Psoas muscle (tissue), 8 donors: ENCODE results near the gene PPIC. TPM values are rescaled to one million over a fixed set of nuclear protein-coding genes. Genes with fewer than 3 reads are reported as not detected.

Experiments
- ATAC-seq, 4 donors: fragments of 200-7000 bp; cut with Tn5 transposase; one replicate each; pipeline ENCODE4 v1.9.1; 2020; ENCODE audit warnings: moderate library complexity in 3 of 4, mild to moderate bottlenecking in 2 of 4
- DNase-seq, 2 donors: peaks; one replicate each; pipeline ENCODE4 v3.0.0-alpha.2; 2020
- H3K27ac ChIP-seq: fragments of 200-600 bp; one replicate; pipeline ENCODE4 v1.8.0; 2022
- H3K27me3 ChIP-seq, 3 donors: fragments of 200-600 bp in 1 of 3; one replicate each; pipeline versions ENCODE4 v1.6.1 to v1.8.0; 2013 to 2022; ENCODE audit warnings: low read length in 2 of 3, mild to moderate bottlenecking in 2 of 3, moderate library complexity in 1 of 3; ENCODE audit not compliant: insufficient read depth in 3 of 3
- H3K36me3 ChIP-seq, 2 donors: fragments of 200-600 bp in 1 of 2; one replicate each; pipeline versions ENCODE4 v1.6.1 to v1.8.0; 2013 to 2022; ENCODE audit warnings: low read depth in 1 of 2, mild to moderate bottlenecking in 1 of 2, moderate library complexity in 1 of 2; ENCODE audit not compliant: insufficient read depth in 1 of 2
- H3K4me1 ChIP-seq: fragments of 200-600 bp; one replicate; pipeline ENCODE4 v1.8.0; 2022
- H3K4me3 ChIP-seq: fragments of 200-600 bp; one replicate; pipeline ENCODE4 v1.8.0; 2022; ENCODE audit warnings: mild to moderate bottlenecking
- H3K9me3 ChIP-seq: fragments of 200-600 bp; one replicate; pipeline ENCODE4 v1.8.0; 2022
- WGBS, 3 donors: extraction: QIAGEN DNeasy Blood & Tissue Kit; methylation state at CpG; one replicate each; pipeline versions ENCODE4 v1.1.6 to v1.1.7; 2013; 5-methylcytosine and 5-hydroxymethylcytosine counted together
- intact Hi-C, 2 donors: fragments of 100-400 bp; cut with DNase I; formaldehyde crosslinking; loops; one replicate each; pipeline versions ENCODE4 v1.11.0 to v1.14.2; 2022
- polyA plus RNA-seq, 3 donors: library from polyadenylated mRNA; stranded (reverse); fragments of 200-250 nt; gene quantifications; one replicate each; pipeline ENCODE4 v1.2.3, GENCODE V29; 2013
- total RNA-seq, 4 donors: library from RNA; stranded (reverse); fragmentation: NEBNext Ultra II Directional in 2 of 4; extraction: Animal tissue kit (Norgen Biotek cat#: 25700) in 2 of 4; gene quantifications; one replicate each; pipeline versions ENCODE4 v1.2.1 to v1.2.4, GENCODE V29; 2021 to 2023
- TF ChIP-seq, protein P1 (sequence below): fragments of 200-600 bp; IDR thresholded peaks from one replicate; pipeline ENCODE4 v1.8.0; 2022; ENCODE audit warnings: antibody characterized with exemption
- donor health status: healthy with polysubstance abuse.
- donor health status: DM: no; HTN: no; CAD: no; lungs with moderate emphysema.
- donor health status: Bipolar disorder and iron deficiency.
- donor health status: healthy.
- donor health status: DM: yes; HTN: yes; CAD: no.
- donor health status: DM: no; HTN: no; CAD: no.
- donor health status: DM: no; HTN: no; CAD: no.
- donor health status: DM: yes; HTN: yes; CAD: no.

PPIC gene
- total and polyA plus RNA-seq, 7 donors = 13.7 to 36.5 (median 23.7) TPM

GRCh38 chr5:123039673-123040072 lies 3.1 kb upstream of the PPIC start:
- intact Hi-C loops = loop anchor here in 1 of 2 donors (5.0 kb wide), 1 partner anchor 262 kb away; the partner anchor contains the start of gene SNX2
- no peak for ATAC-seq
- peaks cover 3% of the 10 kb centered on the region for H3K4me1 ChIP-seq
- H3K9me3 ChIP-seq = no peaks in the 10 kb centered on the region
- no peak overlapping the region for H3K4me3 ChIP-seq
- H3K27ac ChIP-seq = no peak overlapping the region
- no peaks in the 10 kb centered on the region for H3K36me3 ChIP-seq
- TF ChIP-seq, protein P1, sequence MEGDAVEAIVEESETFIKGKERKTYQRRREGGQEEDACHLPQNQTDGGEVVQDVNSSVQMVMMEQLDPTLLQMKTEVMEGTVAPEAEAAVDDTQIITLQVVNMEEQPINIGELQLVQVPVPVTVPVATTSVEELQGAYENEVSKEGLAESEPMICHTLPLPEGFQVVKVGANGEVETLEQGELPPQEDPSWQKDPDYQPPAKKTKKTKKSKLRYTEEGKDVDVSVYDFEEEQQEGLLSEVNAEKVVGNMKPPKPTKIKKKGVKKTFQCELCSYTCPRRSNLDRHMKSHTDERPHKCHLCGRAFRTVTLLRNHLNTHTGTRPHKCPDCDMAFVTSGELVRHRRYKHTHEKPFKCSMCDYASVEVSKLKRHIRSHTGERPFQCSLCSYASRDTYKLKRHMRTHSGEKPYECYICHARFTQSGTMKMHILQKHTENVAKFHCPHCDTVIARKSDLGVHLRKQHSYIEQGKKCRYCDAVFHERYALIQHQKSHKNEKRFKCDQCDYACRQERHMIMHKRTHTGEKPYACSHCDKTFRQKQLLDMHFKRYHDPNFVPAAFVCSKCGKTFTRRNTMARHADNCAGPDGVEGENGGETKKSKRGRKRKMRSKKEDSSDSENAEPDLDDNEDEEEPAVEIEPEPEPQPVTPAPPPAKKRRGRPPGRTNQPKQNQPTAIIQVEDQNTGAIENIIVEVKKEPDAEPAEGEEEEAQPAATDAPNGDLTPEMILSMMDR = no peak
- no peak for DNase-seq
- H3K27me3 ChIP-seq = no peaks in the 10 kb centered on the region

GRCh38 chr5:123037104-123037418 lies 536 bp upstream of the PPIC start:
- no peaks in the 10 kb centered on the region for H3K36me3 ChIP-seq
- H3K4me3 ChIP-seq = peak overlapping the region; percentile 91
- no peaks in the 10 kb centered on the region for H3K27me3 ChIP-seq
- peak overlapping the region; percentile 90 for H3K27ac ChIP-seq
- DNase-seq (no peak), ATAC-seq (no peak)
- H3K9me3 ChIP-seq = no peaks in the 10 kb centered on the region
- peaks cover 6% of the 10 kb centered on the region for H3K4me1 ChIP-seq
- WGBS, 3 donors = 0 to 1% (median 0%) methylated on average over 11 of the region's 11 CpGs
- intact Hi-C loops = loop anchor here in 1 of 2 donors (2.0 to 5.0 kb wide), 2 partner anchors 192 to 260 kb away; partner anchors contain the start of genes SNX2 and SNX24
- TF ChIP-seq, protein P1 = no peak

GRCh38 chr5:123035918-123036390 lies 571 bp downstream of the PPIC start:
- WGBS, 3 donors = 0% methylated on average over 36 to 40 of the region's 40 CpGs
- peak; percentile 51 to 77 for DNase-seq
- H3K27ac ChIP-seq = peak overlapping the region; percentile 90
- H3K4me1 ChIP-seq = peaks cover 8% of the 10 kb centered on the region
- TF ChIP-seq, protein P1 = no peak
- intact Hi-C loops = loop anchor here in 1 of 2 donors (2.0 to 5.0 kb wide), 2 partner anchors 191 to 259 kb away; partner anchors contain the start of genes SNX2 and SNX24
- H3K4me3 ChIP-seq = peak overlapping the region; percentile 91
- peak; percentile 44 to 55 (median 50) for ATAC-seq
- H3K9me3 ChIP-seq = no peaks in the 10 kb centered on the region
- no peaks in the 10 kb centered on the region for H3K36me3 ChIP-seq
- H3K27me3 ChIP-seq = no peaks in the 10 kb centered on the region

DNA sequence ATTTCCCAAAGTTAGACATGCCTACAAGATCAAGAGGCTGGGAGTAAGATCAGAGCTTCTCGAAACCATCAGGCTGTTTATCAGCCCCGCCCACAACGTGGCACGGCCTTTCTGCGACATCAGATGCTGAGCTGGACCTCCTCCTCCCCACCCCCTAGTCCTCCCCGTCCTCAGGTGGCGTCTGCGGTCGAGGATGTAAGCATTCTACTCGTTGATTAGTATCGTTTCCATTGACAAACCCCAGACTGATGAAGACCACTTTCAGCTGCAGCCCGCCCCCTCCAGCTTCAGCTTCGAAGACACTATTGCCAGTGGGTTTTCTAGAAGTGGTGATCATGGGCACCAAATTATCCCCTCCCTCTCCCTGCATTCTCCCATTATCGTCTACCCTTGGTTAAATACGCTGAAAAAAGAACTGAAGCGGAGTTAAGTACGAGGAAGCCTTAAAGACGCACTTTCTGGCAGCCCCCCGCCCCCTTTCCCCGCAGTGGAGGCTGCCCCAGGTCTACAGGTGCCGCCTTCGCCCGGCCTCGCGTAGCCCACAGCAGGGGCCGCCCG lies 1.1 kb downstream of the PPIC start:
- peak; percentile 39 to 64 for DNase-seq
- Histone ChIP-seq H3K9me3 (no peaks in the 10 kb centered on the region), H3K36me3 (no peaks in the 10 kb centered on the region), H3K27me3 (no peaks in the 10 kb centered on the region), H3K4me3 (peak overlapping the region; percentile 91), H3K4me1 (peaks cover 8% of the 10 kb centered on the region), H3K27ac (peak overlapping the region; percentile 90)
- 6 to 18% (median 11%) methylated on average over 21 to 27 of the region's 27 CpGs for WGBS, 3 donors
- ATAC-seq = peak in 1 of 4 donors; percentile 19
- intact Hi-C loops = loop anchor here in 1 of 2 donors (5.0 kb wide), 1 partner anchor 258 kb away; the partner anchor contains the start of gene SNX2
- TF ChIP-seq, protein P1 = no peak
